Activated CD4-positive, alpha-beta T cell treated with anti-CD3 and anti-CD28 coated beads for 48 hours (primary cell): Measurements from ENCODE around the gene CD81.

ENCODE experiments used
- DNase-seq: peaks from one replicate; pipeline ENCODE4 v3.0.0-alpha.2; 2020

Gene CD81

GRCh38 chr11:2408671-2409070 is 31.6 kb downstream of the CD81 start:
- no peak for DNase-seq

- no peak for DNase-seq
Observed at GRCh38 chr11:2409126-2409525, 32.0 kb downstream of the CD81 start.

- no peak for DNase-seq
Observed at GRCh38 chr11:2409611-2410468, 32.7 kb downstream of the CD81 start.

GRCh38 chr11:2410616-2411015 is 33.5 kb downstream of the CD81 start:
- DNase-seq: no peak

- DNase-seq: no peak
Observed at GRCh38 chr11:2411446-2412305, 34.6 kb downstream of the CD81 start.

GRCh38 chr11:2412323-2412722 is 35.2 kb downstream of the CD81 start:
- DNase-seq: no peak

- no peak for DNase-seq
Observed at GRCh38 chr11:2413742-2414579, 36.9 kb downstream of the CD81 start.

GRCh38 chr11:2414616-2415015 is 37.5 kb downstream of the CD81 start:
- no peak for DNase-seq

GRCh38 chr11:2415171-2415570 is 38.1 kb downstream of the CD81 start:
- DNase-seq: no peak

GRCh38 chr11:2415601-2416380 is 38.7 kb downstream of the CD81 start:
- no peak for DNase-seq

GRCh38 chr11:2416765-2417164 is 39.7 kb downstream of the CD81 start:
- no peak for DNase-seq

GRCh38 chr11:2417856-2418692 is 41.0 kb downstream of the CD81 start:
- DNase-seq: no peak

GRCh38 chr11:2418693-2419360 is 41.7 kb downstream of the CD81 start:
- no peak for DNase-seq

GRCh38 chr11:2419638-2420501 is 42.8 kb downstream of the CD81 start:
- DNase-seq: peak; percentile 76

GRCh38 chr11:2420502-2421225 is 43.6 kb downstream of the CD81 start:
- DNase-seq: peak; percentile 83

- DNase-seq: no peak
Observed at GRCh38 chr11:2421226-2421994, 44.3 kb downstream of the CD81 start.

- DNase-seq: no peak
Observed at GRCh38 chr11:2421996-2422395, 44.9 kb downstream of the CD81 start.
